GM18505 (cell line): Measurements from ENCODE around the gene OTUB1.
"Not testable (repeated sequence)": the region's sequence is repeated elsewhere in the genome, so short reads cannot be mapped to it uniquely, and the experiment has no call there.

Source experiments
- ATAC-seq: cut with Tn5 transposase; IDR thresholded peaks from one replicate; pipeline ENCODE4 v1.9.1; 2021; ENCODE audit not compliant: unreplicated experiment
- POLR2A ChIP-seq: IDR thresholded peaks from 4 replicates; pipeline ENCODE4 v1.6.1; 2011; ENCODE audit warnings: borderline replicate concordance; ENCODE audit not compliant: insufficient read depth, insufficient read length; ENCODE audit errors: extremely low read depth

OTUB1 gene

GRCh38 chr11:64045700-64046099 lies 59.5 kb downstream of the OTUB1 start:
- TF ChIP-seq POLR2A: no peak
- no peak for ATAC-seq

- not testable (repeated sequence) for ATAC-seq
These were observed 61.1 kb downstream of the OTUB1 start for GRCh38 chr11:64047373-64047772.
